ENCODE measurements around the gene TWNK.

DNA sequence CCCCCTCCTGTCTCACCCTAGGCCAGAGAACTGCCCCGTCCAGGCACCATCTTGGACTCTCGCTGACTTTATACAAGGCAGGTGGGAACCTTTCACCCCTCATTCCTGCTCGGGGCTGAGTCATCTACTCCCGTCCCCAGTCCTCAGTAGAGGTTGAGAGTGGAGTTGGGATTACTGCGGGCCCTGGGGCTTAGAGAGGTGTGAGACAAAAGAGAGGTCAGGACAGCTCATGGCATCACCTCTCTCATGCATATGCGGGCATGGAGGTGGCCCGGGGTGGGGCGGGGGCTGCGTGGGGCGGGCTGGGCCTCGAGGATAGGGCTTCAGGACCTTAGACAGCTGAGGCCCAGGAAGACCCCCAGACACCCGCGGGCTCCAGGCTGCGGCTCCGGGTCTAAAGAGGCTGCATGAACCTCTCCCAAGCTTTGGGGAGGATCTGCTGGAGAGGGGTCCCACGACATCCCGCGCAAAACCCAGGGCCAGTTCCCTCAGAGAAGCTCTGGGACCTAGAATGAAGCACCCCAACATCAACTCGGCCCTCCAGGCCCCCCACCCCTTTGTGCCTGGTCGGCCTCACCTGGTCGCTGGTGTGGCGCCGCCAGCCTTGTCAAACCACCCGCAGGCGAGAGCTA lies 43.3 kb downstream of the TWNK start:
- TF ChIP-seq, protein P1, sequence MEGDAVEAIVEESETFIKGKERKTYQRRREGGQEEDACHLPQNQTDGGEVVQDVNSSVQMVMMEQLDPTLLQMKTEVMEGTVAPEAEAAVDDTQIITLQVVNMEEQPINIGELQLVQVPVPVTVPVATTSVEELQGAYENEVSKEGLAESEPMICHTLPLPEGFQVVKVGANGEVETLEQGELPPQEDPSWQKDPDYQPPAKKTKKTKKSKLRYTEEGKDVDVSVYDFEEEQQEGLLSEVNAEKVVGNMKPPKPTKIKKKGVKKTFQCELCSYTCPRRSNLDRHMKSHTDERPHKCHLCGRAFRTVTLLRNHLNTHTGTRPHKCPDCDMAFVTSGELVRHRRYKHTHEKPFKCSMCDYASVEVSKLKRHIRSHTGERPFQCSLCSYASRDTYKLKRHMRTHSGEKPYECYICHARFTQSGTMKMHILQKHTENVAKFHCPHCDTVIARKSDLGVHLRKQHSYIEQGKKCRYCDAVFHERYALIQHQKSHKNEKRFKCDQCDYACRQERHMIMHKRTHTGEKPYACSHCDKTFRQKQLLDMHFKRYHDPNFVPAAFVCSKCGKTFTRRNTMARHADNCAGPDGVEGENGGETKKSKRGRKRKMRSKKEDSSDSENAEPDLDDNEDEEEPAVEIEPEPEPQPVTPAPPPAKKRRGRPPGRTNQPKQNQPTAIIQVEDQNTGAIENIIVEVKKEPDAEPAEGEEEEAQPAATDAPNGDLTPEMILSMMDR (conservative IDR thresholded peaks at IDR 0.05) = no peak
- TF ChIP-seq ZFX (IDR thresholded peaks at IDR 0.05) = no peak
